ENCODE results near the gene CD177.
"Not testable (repeated sequence)": the region's sequence is repeated elsewhere in the genome, so short reads cannot be mapped to it uniquely, and the experiment has no call there.

GRCh38 chr19:43368897-43369296 lies 15.4 kb downstream of the CD177 start:
- TF ChIP-seq JUND (IDR thresholded peaks at IDR 0.05); CTCF (IDR thresholded peaks at IDR 0.05; ENCODE audit: low read depth, low read length, missing input control); REST (IDR thresholded peaks at IDR 0.05); RAD21 (IDR thresholded peaks at IDR 0.05); MAX (IDR thresholded peaks at IDR 0.05); SP1 (IDR thresholded peaks at IDR 0.05); ATF3 (IDR thresholded peaks at IDR 0.05); YY1 (IDR thresholded peaks at IDR 0.05); NR2F2 (IDR thresholded peaks at IDR 0.05); HNF4G (IDR thresholded peaks at IDR 0.05): not testable (repeated sequence)

All from liver (tissue), 3 donors.